22Rv1 (cell line): ENCODE data around the gene RCAN2.

Source experiments
- H3K27ac ChIP-seq: fragments of 450-650 bp; 2 replicates; pipeline ENCODE4 v1.5.1; 2017
- CTCF ChIP-seq: fragments of 450-650 bp; IDR thresholded peaks from 2 replicates; pipeline ENCODE4 v1.5.1; 2017; ENCODE audit warnings: mild to moderate bottlenecking
- ZFX ChIP-seq: fragments of 450-650 bp; IDR thresholded peaks from 2 replicates; pipeline ENCODE4 v1.6.1; 2017; ENCODE audit warnings: antibody characterized with exemption, borderline replicate concordance

RCAN2 gene

GRCh38 chr6:46265373-46265772 lies 225.9 kb downstream of the RCAN2 start:
- H3K27ac ChIP-seq: no peak overlapping the region
- TF ChIP-seq ZFX (no peak), CTCF (no peak)

DNA sequence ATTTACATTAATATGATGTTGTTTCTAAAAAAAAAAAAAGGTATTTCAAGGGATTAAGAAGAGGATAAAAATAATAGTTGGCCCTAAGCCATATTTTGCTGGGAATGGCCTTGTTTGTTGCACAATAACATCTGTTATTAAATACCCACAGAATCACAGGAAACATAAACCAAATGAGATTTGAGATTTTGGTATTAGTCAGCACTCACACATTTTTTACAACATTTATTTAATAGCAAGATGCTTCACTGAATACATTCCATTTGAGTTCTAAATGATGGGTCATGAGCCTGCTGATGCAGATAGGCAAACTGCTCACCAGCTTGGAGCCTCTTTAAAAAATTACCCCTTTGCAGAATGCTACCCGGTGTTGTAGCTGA lies 227.6 kb downstream of the RCAN2 start:
- TF ChIP-seq CTCF (no peak), ZFX (no peak)
- H3K27ac ChIP-seq: no peak overlapping the region

DNA sequence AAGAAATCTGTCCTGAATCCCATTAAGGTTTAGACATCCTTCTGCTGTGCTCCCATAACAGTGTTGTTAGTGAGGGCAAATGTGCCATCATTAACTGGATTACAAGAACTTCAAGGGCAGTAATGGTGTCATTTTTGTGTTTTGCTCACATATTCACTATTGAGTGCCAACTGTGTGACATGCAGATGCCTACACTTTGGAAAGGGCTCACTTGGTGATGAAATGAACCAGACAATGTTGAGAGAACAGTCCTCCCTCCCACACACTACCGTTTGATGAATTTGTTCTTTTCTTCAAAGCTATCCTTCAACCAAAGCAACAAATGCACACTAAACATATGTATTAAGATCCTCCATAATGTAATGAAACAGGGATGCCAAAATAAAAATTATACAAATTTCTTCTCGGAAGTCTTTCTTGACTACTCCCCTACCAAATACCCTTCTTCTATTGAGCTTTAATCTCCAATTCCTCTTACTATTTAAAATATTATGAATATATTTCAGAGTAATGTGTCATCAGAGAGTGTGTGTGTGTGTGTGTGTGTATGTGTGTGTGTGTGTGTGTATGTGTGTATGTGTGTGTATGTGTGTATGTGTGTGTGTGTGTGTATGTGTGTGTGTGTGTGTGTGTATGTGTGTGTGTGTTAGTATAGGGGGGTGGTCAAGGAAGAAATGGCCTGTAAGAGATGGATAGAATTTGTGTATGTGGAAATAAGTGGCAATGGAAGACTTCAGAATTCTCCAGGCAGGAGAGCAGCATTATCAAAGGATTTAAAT lies 228.1 kb downstream of the RCAN2 start:
- H3K27ac ChIP-seq: no peak overlapping the region
- no peak for TF ChIP-seq ZFX
- no peak for TF ChIP-seq CTCF

DNA sequence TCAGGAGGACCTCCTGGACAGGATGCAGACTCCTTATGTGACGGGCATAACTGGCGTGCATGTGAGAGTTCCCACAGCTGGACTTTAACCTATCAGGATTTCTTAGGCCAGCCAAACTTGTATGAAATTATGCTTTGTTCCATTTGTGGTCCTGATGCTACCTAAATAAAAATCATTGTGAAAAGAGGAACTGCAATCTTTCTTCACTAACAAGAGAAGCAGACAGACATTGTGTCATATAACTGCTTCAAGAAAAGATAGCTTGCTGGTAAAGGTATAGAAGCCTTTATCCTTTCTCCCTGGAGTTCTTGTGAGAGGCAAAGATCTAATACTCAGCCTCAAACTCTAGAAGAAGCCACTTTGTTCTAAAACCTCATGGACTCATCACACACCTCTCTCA lies 233.0 kb downstream of the RCAN2 start:
- TF ChIP-seq CTCF: no peak
- no peak for TF ChIP-seq ZFX

GRCh38 chr6:46255528-46255927 lies 235.7 kb downstream of the RCAN2 start:
- H3K27ac ChIP-seq: no peak overlapping the region
- no peak for TF ChIP-seq ZFX
- no peak for TF ChIP-seq CTCF

More for the DNA sequence above, 233.0 kb downstream of the RCAN2 start:
- H3K27ac ChIP-seq: no peak overlapping the region

DNA sequence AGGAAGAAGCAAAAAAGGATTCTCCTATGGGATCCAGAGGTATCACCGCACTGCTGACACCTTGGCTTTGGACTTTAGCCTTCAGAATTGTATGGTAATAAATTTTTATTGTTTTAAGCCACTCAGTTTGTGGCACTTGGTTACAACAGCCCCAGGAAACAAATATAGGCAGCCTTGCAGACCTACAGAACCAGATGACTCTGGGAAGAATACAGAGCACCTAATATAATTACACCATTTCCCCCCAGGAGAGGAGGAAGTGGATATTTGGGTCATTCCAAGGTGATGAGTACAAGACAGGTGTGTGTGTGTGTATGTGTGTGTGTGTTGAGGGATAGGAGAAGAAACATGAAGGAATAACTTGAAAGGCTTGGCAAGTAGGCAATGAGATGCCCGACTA lies 236.3 kb downstream of the RCAN2 start:
- TF ChIP-seq ZFX (no peak), CTCF (no peak)
- no peak overlapping the region for H3K27ac ChIP-seq

DNA sequence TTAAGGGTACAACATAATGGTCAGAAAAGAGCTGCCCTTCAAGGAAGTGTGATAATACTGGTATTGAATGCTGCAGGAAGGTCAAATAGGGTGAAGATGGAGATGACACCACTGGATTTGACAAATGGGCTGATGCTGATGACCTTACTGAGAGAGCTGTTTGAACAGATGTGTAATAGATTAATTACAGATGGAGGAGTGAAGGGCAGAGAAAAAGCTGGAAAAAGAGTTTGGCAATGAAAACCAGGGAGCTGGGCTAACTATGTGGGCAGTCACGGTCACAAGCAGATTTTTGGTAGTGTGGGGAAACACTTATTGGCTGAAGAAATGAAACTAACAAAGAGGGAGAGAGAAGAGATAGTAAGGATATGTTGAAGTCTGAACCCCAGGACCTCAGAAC lies 236.9 kb downstream of the RCAN2 start:
- TF ChIP-seq CTCF (no peak), ZFX (no peak)
- H3K27ac ChIP-seq: no peak overlapping the region
